Measurements from ENCODE around the gene ADGRV1.
A peak's percentile ranks its signal among the peaks of the same experiment; 100 is the strongest.

The ADGRV1 gene, protein sequence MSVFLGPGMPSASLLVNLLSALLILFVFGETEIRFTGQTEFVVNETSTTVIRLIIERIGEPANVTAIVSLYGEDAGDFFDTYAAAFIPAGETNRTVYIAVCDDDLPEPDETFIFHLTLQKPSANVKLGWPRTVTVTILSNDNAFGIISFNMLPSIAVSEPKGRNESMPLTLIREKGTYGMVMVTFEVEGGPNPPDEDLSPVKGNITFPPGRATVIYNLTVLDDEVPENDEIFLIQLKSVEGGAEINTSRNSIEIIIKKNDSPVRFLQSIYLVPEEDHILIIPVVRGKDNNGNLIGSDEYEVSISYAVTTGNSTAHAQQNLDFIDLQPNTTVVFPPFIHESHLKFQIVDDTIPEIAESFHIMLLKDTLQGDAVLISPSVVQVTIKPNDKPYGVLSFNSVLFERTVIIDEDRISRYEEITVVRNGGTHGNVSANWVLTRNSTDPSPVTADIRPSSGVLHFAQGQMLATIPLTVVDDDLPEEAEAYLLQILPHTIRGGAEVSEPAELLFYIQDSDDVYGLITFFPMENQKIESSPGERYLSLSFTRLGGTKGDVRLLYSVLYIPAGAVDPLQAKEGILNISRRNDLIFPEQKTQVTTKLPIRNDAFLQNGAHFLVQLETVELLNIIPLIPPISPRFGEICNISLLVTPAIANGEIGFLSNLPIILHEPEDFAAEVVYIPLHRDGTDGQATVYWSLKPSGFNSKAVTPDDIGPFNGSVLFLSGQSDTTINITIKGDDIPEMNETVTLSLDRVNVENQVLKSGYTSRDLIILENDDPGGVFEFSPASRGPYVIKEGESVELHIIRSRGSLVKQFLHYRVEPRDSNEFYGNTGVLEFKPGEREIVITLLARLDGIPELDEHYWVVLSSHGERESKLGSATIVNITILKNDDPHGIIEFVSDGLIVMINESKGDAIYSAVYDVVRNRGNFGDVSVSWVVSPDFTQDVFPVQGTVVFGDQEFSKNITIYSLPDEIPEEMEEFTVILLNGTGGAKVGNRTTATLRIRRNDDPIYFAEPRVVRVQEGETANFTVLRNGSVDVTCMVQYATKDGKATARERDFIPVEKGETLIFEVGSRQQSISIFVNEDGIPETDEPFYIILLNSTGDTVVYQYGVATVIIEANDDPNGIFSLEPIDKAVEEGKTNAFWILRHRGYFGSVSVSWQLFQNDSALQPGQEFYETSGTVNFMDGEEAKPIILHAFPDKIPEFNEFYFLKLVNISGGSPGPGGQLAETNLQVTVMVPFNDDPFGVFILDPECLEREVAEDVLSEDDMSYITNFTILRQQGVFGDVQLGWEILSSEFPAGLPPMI (N-terminal part only)

GRCh38 chr5:90558344-90559192 lies at the start of gene ADGRV1:
TSS of gene ADGRV1 (plus strand) at chr5:90558797. CDS start at chr5:90558896, 99 bp downstream.
- in situ Hi-C loops (cut with MboI; ENCODE audit: low pct_unique_long_range_greater_than_20kb, low sequenced_read_pairs, unreplicated experiment): no loop called here
- DNase-seq (ENCODE audit: low spot score): peak; percentile 28
- no peak for TF ChIP-seq CTCF (IDR thresholded peaks at IDR 0.05; ENCODE audit: extremely low read depth, insufficient read depth, missing control alignments)

GRCh38 chr5:90510438-90510837 lies 48.2 kb upstream of the ADGRV1 start:
- no peak for DNase-seq (ENCODE audit: low spot score)
- no peak for TF ChIP-seq CTCF (IDR thresholded peaks at IDR 0.05; ENCODE audit: extremely low read depth, insufficient read depth, missing control alignments)
- in situ Hi-C loops (cut with MboI; ENCODE audit: low pct_unique_long_range_greater_than_20kb, low sequenced_read_pairs, unreplicated experiment): no loop called here

DNA sequence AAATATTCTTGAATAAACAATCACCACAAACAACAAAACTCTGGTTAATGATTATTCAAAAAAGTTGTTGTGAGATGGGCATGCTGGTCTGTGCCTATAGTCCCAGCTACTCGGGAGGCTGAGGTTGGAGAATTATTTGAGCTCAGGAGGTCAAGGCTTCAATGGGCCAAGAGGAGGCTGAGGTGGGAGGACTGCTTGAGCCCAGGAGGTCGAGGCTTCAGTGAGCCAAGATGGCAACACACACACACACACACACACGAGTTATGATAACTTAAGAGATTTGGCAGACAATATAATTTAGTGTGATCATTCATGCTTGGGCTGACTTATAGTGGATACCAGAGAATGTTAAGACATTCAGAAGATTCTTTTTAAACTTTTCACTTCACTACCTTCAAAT lies 44.1 kb upstream of the ADGRV1 start:
- no peak for DNase-seq (ENCODE audit: low spot score)
- no peak for TF ChIP-seq CTCF (IDR thresholded peaks at IDR 0.05; ENCODE audit: extremely low read depth, insufficient read depth, missing control alignments)
- in situ Hi-C loops (cut with MboI; ENCODE audit: low pct_unique_long_range_greater_than_20kb, low sequenced_read_pairs, unreplicated experiment): no loop called here

- in situ Hi-C loops (cut with MboI; ENCODE audit: low pct_unique_long_range_greater_than_20kb, low sequenced_read_pairs, unreplicated experiment): no loop called here
- DNase-seq (ENCODE audit: low spot score): no peak
- TF ChIP-seq CTCF (IDR thresholded peaks at IDR 0.05; ENCODE audit: extremely low read depth, insufficient read depth, missing control alignments): no peak
Measured at GRCh38 chr5:90518661-90519060, 39.9 kb upstream of the ADGRV1 start.

GRCh38 chr5:90519081-90519480 lies 39.5 kb upstream of the ADGRV1 start:
- no peak for DNase-seq (ENCODE audit: low spot score)
- no peak for TF ChIP-seq CTCF (IDR thresholded peaks at IDR 0.05; ENCODE audit: extremely low read depth, insufficient read depth, missing control alignments)
- in situ Hi-C loops (cut with MboI; ENCODE audit: low pct_unique_long_range_greater_than_20kb, low sequenced_read_pairs, unreplicated experiment): no loop called here
